GM18870 (cell line): ENCODE data around the gene TPBG.

ENCODE experiments used
- ATAC-seq: cut with Tn5 transposase; IDR thresholded peaks from one replicate; pipeline ENCODE4 v1.9.1; 2021; ENCODE audit warnings: moderate library complexity; ENCODE audit not compliant: unreplicated experiment

The TPBG gene

GRCh38 chr6:82363428-82364086, at the start of gene TPBG:
Gene TPBG, plus strand, starts transcription at chr6:82363817. Its CDS starts 1,145 bp downstream, at chr6:82364962.
- ATAC-seq: peak; percentile 46

- no peak for ATAC-seq
Observed at GRCh38 chr6:82322386-82322785, 41.2 kb upstream of the TPBG start.

- ATAC-seq: no peak
Observed at GRCh38 chr6:82329766-82330165, 33.9 kb upstream of the TPBG start.

- no peak for ATAC-seq
Observed at GRCh38 chr6:82330171-82330804, 33.3 kb upstream of the TPBG start.

- no peak for ATAC-seq
Observed at GRCh38 chr6:82331031-82331773, 32.4 kb upstream of the TPBG start.

- ATAC-seq: no peak
Observed at GRCh38 chr6:82333781-82334180, 29.8 kb upstream of the TPBG start.

GRCh38 chr6:82337688-82338257, 25.8 kb upstream of the TPBG start:
- ATAC-seq: no peak

- ATAC-seq: no peak
Observed at GRCh38 chr6:82348130-82348529, 15.5 kb upstream of the TPBG start.

GRCh38 chr6:82353848-82354247, 9.8 kb upstream of the TPBG start:
- ATAC-seq: no peak

- no peak for ATAC-seq
Observed at GRCh38 chr6:82360552-82360951, 3.1 kb upstream of the TPBG start.

- no peak for ATAC-seq
Observed at GRCh38 chr6:82361631-82362030, 2.0 kb upstream of the TPBG start.

- ATAC-seq: no peak
Observed at GRCh38 chr6:82362144-82362543, 1.5 kb upstream of the TPBG start.

GRCh38 chr6:82362878-82363427, 664 bp upstream of the TPBG start:
- no peak for ATAC-seq

GRCh38 chr6:82364087-82365015, 734 bp downstream of the TPBG start:
- ATAC-seq: peak; percentile 28

- peak; percentile 13 for ATAC-seq
Observed at GRCh38 chr6:82365016-82365795, 1.6 kb downstream of the TPBG start.

- no peak for ATAC-seq
Observed at GRCh38 chr6:82367704-82368103, 4.1 kb downstream of the TPBG start.

GRCh38 chr6:82370788-82371187, 7.2 kb downstream of the TPBG start:
- no peak for ATAC-seq

- no peak for ATAC-seq
Observed at GRCh38 chr6:82371799-82372546, 8.4 kb downstream of the TPBG start.

GRCh38 chr6:82372656-82373055, 9.0 kb downstream of the TPBG start:
- ATAC-seq: no peak
